ENCODE measurements around the gene HBE1. TPM values are rescaled to one million over a fixed set of nuclear protein-coding genes. Genes with fewer than 3 reads are reported as not detected.
"Not testable (repeated sequence)": the region's sequence is repeated elsewhere in the genome, so short reads cannot be mapped to it uniquely, and the experiment has no call there.

Gene HBE1
- total RNA-seq, 1 donor from 2014 or later = not detected

GRCh38 chr11:5285703-5286340 is 16.1 kb upstream of the HBE1 start:
- DNase-seq (ENCODE audit: low read depth) = no peak

DNA sequence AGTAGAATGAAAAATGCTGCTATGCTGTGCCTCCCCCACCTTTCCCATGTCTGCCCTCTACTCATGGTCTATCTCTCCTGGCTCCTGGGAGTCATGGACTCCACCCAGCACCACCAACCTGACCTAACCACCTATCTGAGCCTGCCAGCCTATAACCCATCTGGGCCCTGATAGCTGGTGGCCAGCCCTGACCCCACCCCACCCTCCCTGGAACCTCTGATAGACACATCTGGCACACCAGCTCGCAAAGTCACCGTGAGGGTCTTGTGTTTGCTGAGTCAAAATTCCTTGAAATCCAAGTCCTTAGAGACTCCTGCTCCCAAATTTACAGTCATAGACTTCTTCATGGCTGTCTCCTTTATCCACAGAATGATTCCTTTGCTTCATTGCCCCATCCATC is 14.9 kb upstream of the HBE1 start:
- no peak for DNase-seq (ENCODE audit: low read depth)

DNA sequence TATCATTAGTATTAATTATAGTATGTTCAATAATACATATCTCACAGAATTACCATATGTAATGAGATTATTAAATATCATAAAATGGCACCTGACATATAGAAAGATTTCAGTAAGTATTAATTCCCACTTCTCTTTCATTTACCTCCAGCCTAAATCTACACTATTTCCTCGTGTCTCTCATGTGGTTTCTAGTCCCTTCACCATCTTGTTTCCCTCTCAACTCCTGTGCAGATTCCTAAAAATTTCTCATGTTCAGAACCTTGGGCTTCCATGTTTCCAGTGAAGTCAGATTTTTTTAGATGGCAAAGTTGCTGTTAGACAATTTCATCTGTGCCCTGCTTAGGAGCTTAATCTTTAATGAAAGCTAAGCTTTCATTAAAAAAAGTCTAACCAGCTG is 14.1 kb upstream of the HBE1 start:
- no peak for DNase-seq (ENCODE audit: low read depth)

DNA sequence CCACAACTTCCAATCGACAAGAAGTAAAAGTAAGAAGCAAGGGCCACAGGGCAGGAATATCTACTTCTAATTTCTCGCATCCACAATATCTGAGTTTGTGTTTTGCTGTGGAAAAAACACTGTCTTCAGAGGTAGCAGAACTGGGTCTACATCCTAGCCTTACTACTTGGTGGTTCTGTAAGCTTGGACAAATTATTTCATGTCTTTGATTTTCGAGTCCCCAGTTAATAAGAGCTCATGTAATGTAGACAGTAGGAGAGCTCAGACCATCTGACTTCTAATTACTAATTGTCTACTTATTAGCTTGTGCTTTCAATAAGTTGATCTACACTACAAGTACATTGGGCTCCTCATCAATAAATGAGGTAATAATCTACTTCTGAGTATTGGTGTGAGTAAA is 13.3 kb upstream of the HBE1 start:
- DNase-seq (ENCODE audit: low read depth) = no peak

DNA sequence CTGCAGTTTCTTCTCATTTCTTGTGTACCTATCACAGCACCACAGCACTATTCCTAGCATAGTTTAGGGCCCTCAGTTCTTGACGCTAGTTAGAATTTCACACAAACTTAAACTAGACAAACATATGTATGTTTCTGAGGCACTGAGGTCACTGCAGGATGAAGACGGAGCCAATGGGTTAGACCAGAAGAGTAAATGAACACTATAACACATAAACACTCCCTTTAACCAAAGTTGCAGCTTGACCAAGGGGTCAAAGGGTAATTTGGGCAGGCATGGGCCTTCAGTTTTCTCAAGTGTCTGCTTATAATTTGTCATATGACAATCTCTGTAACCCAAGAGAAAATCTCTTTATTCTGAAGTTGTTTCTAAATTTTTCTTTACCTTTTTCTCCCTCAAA is 12.9 kb upstream of the HBE1 start:
- no peak for DNase-seq (ENCODE audit: low read depth)

GRCh38 chr11:5281596-5281995 is 11.9 kb upstream of the HBE1 start:
- no peak for DNase-seq (ENCODE audit: low read depth)

GRCh38 chr11:5280582-5281102 is 10.9 kb upstream of the HBE1 start:
- DNase-seq (ENCODE audit: low read depth) = peak; percentile 93

DNA sequence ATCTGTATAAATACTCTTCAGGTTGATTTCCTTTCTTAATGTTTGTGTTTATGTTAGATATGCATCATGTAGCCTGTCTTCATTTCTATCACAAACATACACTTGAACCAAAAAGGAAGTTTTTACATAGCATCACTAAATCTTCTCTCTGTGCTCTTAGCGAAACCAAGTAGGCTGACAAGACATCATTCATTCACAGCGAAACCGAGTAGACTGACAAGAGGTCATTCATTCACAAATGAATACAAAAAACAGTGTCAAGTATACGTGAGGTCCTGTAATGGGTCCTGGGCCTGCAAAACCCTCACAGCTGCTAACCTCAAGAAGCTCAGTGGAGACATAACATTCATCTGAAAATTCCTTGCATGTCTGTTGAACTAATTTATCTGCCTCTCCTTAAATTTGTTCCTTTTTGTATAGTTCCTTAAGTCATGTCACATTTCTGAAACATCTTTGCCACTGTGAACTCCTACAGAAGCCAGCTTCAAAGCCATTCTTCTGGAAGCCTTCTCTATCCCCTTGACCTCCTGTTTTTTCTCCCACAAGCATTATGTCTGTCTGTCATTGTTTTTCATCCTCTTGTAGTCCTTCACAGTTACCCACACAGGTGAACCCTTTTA is 9.8 kb upstream of the HBE1 start:
- no peak for DNase-seq (ENCODE audit: low read depth)

DNA sequence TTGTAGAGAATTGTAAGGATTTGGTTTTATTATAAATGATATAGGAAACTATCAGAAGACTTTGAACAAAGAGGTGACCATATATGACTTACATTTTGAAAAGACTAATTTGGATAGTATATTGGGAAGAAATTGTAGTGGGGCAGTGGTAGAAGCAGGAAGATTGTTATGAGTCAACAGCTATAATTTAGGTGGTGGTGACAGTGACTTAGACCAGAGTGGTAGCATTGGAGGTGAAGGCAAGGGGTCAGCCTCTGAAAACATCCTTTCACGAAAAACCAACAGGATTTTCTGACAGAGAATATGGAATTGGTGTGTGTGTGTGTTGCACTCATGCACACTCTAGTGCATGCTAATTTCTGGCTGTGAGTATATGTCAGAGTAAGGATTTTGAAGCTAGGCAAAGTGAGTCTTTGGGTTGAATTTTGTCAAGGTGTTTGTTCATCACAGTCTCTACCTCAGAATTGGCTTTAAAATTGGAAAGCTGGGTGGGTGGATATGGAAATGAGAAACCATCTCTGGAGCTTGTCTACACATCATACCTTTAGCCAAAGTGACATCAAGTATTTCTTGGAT is 8.2 kb upstream of the HBE1 start:
- no peak for DNase-seq (ENCODE audit: low read depth)

- no peak for DNase-seq (ENCODE audit: low read depth)
Measured at GRCh38 chr11:5276697-5277096, 7.0 kb upstream of the HBE1 start.

DNA sequence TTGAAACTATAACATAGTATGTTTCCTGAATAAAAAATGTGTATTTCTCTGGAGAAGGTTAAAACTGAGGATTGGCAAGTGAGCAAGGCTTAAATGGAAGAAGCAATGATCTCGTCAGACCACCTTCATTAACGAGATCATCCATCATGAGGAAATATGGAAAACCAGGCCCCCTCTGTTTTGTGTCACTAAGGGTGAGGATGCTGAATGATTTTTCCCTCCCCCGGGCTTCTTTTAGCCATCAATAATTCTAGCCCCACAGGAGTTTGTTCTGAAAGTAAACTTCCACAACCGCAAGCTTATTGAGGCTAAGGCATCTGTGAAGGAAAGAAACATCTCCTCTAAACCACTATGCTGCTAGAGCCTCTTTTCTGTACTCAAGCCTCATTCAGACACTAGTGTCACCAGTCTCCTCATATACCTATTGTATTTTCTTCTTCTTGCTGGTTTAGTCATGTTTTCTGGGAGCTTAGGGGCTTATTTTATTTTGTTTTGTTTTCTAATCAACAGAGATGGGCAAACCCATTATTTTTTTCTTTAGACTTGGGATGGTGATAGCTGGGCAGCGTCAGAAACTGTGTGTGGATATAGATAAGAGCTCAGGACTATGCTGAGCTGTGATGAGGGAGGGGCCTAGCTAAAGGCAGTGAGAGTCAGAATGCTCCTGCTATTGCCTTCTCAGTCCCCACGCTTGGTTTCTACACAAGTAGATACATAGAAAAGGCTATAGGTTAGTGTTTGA is 5.8 kb upstream of the HBE1 start:
- no peak for DNase-seq (ENCODE audit: low read depth)

- DNase-seq (ENCODE audit: low read depth) = no peak
Measured at GRCh38 chr11:5274395-5274794, 4.7 kb upstream of the HBE1 start.

DNA sequence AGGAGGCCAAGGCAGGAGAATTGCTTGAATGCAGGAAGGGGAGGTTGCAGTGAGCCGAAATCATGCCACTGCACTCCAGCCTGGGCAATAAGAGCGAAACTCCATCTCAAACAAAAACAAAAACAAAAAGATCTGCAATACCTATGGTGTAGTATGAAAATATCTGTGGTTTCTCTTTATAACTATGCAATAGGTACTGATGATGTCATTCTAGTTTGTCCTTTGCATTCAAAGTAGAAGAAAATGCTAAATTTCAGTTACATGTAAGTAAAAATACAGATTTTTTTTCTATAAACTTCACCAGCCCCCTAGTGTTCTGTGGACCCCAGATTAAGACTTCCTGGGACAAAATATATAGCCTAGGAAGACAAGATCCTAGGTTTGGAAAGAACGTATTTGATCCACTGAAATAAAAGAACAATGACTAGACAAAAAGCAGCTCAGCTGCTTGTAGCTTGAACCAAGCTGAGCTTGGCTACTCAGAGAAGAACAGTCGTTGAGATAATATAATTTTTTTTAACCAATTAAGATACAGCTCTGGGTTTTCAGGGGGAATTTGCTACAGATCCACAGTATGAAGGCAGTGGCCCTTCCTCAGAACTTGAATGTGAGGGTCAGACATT is 2.8 kb upstream of the HBE1 start:
- no peak for DNase-seq (ENCODE audit: low read depth)

- no peak for DNase-seq (ENCODE audit: low read depth)
Measured at GRCh38 chr11:5267033-5267563, 2.6 kb downstream of the HBE1 start.

- no peak for DNase-seq (ENCODE audit: low read depth)
Measured at GRCh38 chr11:5266609-5267008, 3.1 kb downstream of the HBE1 start.

GRCh38 chr11:5265832-5266231 is 3.9 kb downstream of the HBE1 start:
- no peak for DNase-seq (ENCODE audit: low read depth)

GRCh38 chr11:5258543-5259262 is 11.0 kb downstream of the HBE1 start:
- DNase-seq (ENCODE audit: low read depth) = no peak

GRCh38 chr11:5257296-5257695 is 12.4 kb downstream of the HBE1 start:
- DNase-seq (ENCODE audit: low read depth) = no peak

DNA sequence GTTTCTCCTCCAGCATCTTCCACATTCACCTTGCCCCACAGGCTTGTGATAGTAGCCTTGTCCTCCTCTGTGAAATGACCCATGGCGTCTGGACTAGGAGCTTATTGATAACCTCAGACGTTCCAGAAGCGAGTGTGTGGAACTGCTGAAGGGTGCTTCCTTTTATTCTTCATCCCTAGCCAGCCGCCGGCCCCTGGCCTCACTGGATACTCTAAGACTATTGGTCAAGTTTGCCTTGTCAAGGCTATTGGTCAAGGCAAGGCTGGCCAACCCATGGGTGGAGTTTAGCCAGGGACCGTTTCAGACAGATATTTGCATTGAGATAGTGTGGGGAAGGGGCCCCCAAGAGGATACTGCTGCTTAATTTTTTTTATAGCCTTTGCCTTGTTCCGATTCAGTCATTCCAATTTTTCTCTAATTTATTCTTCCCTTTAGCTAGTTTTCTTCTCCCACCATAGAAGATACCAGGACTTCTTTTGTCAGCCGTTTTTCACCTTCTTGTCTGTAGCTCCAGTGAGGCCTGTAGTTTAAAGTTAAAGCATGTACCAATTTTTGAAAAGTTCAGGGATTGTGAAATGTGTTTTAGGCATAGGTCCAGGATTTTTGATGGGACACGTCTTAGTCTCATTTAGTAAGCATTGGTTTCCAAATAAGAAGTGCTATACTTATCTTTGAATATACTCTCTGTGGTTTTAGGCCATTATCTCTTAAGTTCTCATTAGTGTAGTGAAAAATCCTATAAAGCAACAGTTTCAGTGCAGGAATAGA is 14.9 kb downstream of the HBE1 start, which contains the start of gene HBG2:
HBG2 (minus strand) TSS at position 136 of the 768 bp plus-strand sequence; CDS start at position 83, 53 bp downstream.
- not testable (repeated sequence) for DNase-seq (ENCODE audit: low read depth)

GRCh38 chr11:5254023-5254422 is 15.7 kb downstream of the HBE1 start:
- DNase-seq (ENCODE audit: low read depth) = not testable (repeated sequence)

Data from myocyte (in vitro differentiated cells).